OCI-LY7 (cell line): ENCODE data around the gene GDA.

Experiments used
- CTCF ChIP-seq: fragments of 200-600 bp; sonication (generic); conservative IDR thresholded peaks from 2 replicates; pipeline ENCODE4 v1.5.1; 2014; ENCODE audit warnings: mild to moderate bottlenecking, antibody characterized with exemption, low read length, moderate library complexity, mixed read lengths
- EZH2phosphoT487 ChIP-seq: fragments of 200-600 bp; sonication (generic); IDR thresholded peaks from 2 replicates; pipeline ENCODE4 v1.6.1; 2018; ENCODE audit warnings: low read depth, borderline replicate concordance, mild to moderate bottlenecking, mixed run types, antibody characterized with exemption, low read length, moderate library complexity, mixed read lengths

GRCh38 chr9:72131206-72131605 lies 18.0 kb upstream of the GDA start:
- TF ChIP-seq CTCF (no peak), EZH2phosphoT487 (no peak)
